Measurements from ENCODE around the gene FOXN1. TPM values are rescaled to one million over a fixed set of nuclear protein-coding genes. Genes with fewer than 3 reads are reported as not detected.

The FOXN1 gene
- total RNA-seq, 1 experiment from 2014 or later = not detected

- no TSS peak for BruUV-seq (replicated peaks)
- Mint-ChIP-seq H3K36me3 (ENCODE audit: insufficient read depth, unreplicated experiment) (no peaks in the 10 kb centered on the region), H3K9me3 (ENCODE audit: low read depth, unreplicated experiment) (no peaks in the 10 kb centered on the region), H3K27me3 (ENCODE audit: unreplicated experiment) (peaks cover 59% of the 10 kb centered on the region), H3K4me1 (ENCODE audit: low read depth, unreplicated experiment) (peaks cover under 1% of the 10 kb centered on the region), H3K27ac (ENCODE audit: unreplicated experiment) (no peak overlapping the region), H3K4me3 (ENCODE audit: low read depth, unreplicated experiment) (no peak overlapping the region)
- TF ChIP-seq CTCF (IDR thresholded peaks at IDR 0.05; ENCODE audit: unreplicated experiment) = no peak
- intact Hi-C loops (cut with micrococcal nuclease; ENCODE audit: unreplicated experiment) = no loop called here
- CTCF ChIA-PET = interaction anchor here (1.2 kb wide), 1 partner anchor 71 kb away, joined by 3 read pairs; no protein-coding TSS in a partner anchor
- DNase-seq = peak; percentile 36
Observed at GRCh38 chr17:28487881-28488532, 18.1 kb upstream of the FOXN1 start.

- peaks cover 62% of the 10 kb centered on the region for H3K27me3 Mint-ChIP-seq (ENCODE audit: unreplicated experiment)
- no peaks in the 10 kb centered on the region for H3K36me3 Mint-ChIP-seq (ENCODE audit: insufficient read depth, unreplicated experiment)
- H3K4me1 Mint-ChIP-seq (ENCODE audit: low read depth, unreplicated experiment) = no peaks in the 10 kb centered on the region
- DNase-seq = no peak
- TF ChIP-seq CTCF (IDR thresholded peaks at IDR 0.05; ENCODE audit: unreplicated experiment) = no peak
- CTCF ChIA-PET = interaction anchor here (1.2 kb wide), 1 partner anchor 72 kb away, joined by 3 read pairs; no protein-coding TSS in a partner anchor
- H3K27ac Mint-ChIP-seq (ENCODE audit: unreplicated experiment) = no peak overlapping the region
- H3K9me3 Mint-ChIP-seq (ENCODE audit: low read depth, unreplicated experiment) = no peaks in the 10 kb centered on the region
- no TSS peak for BruUV-seq (replicated peaks)
- no peak overlapping the region for H3K4me3 Mint-ChIP-seq (ENCODE audit: low read depth, unreplicated experiment)
- intact Hi-C loops (cut with micrococcal nuclease; ENCODE audit: unreplicated experiment) = no loop called here
Observed at GRCh38 chr17:28488533-28489276, 17.4 kb upstream of the FOXN1 start.

- TF ChIP-seq CTCF (IDR thresholded peaks at IDR 0.05; ENCODE audit: unreplicated experiment) = no peak
- Mint-ChIP-seq H3K9me3 (ENCODE audit: low read depth, unreplicated experiment) (no peaks in the 10 kb centered on the region), H3K36me3 (ENCODE audit: insufficient read depth, unreplicated experiment) (peaks cover 4% of the 10 kb centered on the region), H3K4me1 (ENCODE audit: low read depth, unreplicated experiment) (no peaks in the 10 kb centered on the region), H3K27ac (ENCODE audit: unreplicated experiment) (no peak overlapping the region), H3K27me3 (ENCODE audit: unreplicated experiment) (peaks cover 43% of the 10 kb centered on the region), H3K4me3 (ENCODE audit: low read depth, unreplicated experiment) (no peak overlapping the region)
- no peak for DNase-seq
- CTCF ChIA-PET = no interaction called here
- BruUV-seq (replicated peaks) = no TSS peak
- intact Hi-C loops (cut with micrococcal nuclease; ENCODE audit: unreplicated experiment) = loop anchor here (5.0 kb wide), 1 partner anchor 121 kb away; the partner anchor contains the start of gene RSKR
Observed at GRCh38 chr17:28491286-28491685, 14.9 kb upstream of the FOXN1 start.

- CTCF ChIA-PET = no interaction called here
- Mint-ChIP-seq H3K4me1 (ENCODE audit: low read depth, unreplicated experiment) (no peaks in the 10 kb centered on the region), H3K36me3 (ENCODE audit: insufficient read depth, unreplicated experiment) (peaks cover 4% of the 10 kb centered on the region), H3K27ac (ENCODE audit: unreplicated experiment) (no peak overlapping the region), H3K9me3 (ENCODE audit: low read depth, unreplicated experiment) (no peaks in the 10 kb centered on the region), H3K4me3 (ENCODE audit: low read depth, unreplicated experiment) (no peak overlapping the region), H3K27me3 (ENCODE audit: unreplicated experiment) (peaks cover 38% of the 10 kb centered on the region)
- BruUV-seq (replicated peaks) = no TSS peak
- intact Hi-C loops (cut with micrococcal nuclease; ENCODE audit: unreplicated experiment) = loop anchor here (5.0 kb wide), 1 partner anchor 120 kb away; the partner anchor contains the start of gene RSKR
- no peak for TF ChIP-seq CTCF (IDR thresholded peaks at IDR 0.05; ENCODE audit: unreplicated experiment)
- DNase-seq = no peak
Observed at GRCh38 chr17:28491860-28492259, 14.3 kb upstream of the FOXN1 start.
